Measurements from ENCODE around the gene TPM3.
"Not testable (repeated sequence)": the region's sequence is repeated elsewhere in the genome, so short reads cannot be mapped to it uniquely, and the experiment has no call there.

Gene TPM3

DNA sequence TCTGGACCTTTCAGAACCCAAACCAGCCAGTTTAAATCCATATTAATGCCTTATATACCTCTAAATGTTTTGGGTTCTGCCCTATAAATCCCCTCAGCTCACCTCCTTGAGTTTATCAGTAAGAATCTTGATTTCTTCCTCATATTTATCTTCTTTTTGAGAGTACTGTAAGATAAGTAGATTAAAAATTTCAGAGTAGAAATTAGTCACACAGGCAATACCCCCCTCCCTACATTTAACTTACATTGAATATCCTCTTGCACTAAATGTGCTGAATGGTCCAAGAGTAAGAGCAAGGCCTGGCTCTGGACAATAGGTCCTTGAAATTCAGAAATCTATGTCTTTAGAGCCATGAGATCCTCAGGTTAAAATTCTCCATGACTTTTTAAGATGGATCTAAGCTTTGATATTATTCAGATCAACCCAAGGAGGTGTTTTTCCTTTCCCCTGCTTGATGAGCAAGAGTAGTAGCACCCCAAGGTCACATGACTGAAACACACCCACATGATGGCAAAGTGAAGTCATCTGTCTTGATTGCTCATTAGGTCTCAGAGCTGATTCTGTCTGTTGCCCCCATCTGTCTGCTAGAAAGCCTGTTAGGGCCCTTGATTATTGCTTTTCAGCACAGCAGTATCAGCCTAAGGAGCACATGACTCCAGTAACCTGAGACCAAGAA lies 21.2 kb downstream of the TPM3 start:
- DNase-seq (ENCODE audit: low read depth in 3 of 3, low spot score in 1 of 3) = no peak

DNA sequence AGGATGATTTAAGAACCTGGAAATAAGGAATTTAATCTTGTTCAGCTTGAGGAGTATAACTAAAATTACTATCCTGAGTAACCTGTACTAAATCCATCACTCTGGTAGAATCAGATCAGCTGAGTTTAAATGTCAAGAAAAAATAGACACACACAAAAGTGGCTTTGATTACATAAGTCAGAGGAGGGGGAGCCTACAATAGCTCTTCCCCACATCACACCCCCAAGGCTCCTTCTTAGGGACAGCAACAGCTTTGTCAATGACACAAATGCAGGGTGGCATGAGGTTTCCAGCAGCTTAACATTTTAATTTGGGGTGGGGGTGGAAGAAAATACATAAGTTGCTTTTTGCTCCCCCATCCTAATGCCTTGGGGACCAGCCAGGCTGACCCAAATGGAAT lies 24.4 kb downstream of the TPM3 start:
- no peak for DNase-seq (ENCODE audit: low read depth in 3 of 3, low spot score in 1 of 3)

DNA sequence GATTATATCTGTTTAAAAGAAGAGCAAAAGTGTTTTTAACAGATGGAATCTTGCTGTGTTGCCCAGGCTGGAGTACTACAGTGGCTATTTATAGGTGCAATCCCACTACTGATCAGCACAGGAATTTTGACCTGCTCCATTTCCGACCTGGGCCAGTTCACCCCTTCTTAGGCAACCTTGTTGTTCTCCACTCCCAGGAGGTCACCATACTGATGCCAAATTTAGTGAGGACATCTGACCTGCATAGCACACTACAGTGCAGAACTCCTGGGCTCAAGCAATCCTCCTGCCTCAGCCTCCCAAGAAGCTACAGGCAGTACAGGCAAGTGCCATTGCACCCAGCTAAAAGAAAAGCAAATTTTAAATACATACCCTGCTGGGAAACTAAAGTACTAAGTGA lies 25.7 kb downstream of the TPM3 start:
- no peak for DNase-seq (ENCODE audit: low read depth in 3 of 3, low spot score in 1 of 3)

DNA sequence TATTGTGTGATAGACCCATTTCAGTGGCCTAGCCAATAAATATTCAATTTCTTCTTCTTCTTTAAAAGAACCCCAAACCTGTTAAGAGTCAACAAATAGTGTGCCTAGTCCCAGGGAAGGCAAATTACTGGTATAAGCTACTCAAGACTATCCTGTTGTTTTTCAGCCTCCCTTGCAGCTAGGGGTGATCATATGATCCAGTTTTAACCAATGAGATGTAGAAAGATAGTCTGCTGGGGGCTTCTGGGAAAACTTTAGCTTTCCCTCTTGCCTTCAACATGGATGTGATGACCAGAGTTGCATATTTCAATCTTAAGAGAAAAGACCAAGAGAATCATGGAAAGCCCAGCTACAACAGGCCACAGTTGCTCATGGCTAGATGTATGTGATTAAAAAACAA lies 32.3 kb downstream of the TPM3 start:
- DNase-seq (ENCODE audit: low read depth in 3 of 3, low spot score in 1 of 3) = no peak

DNA sequence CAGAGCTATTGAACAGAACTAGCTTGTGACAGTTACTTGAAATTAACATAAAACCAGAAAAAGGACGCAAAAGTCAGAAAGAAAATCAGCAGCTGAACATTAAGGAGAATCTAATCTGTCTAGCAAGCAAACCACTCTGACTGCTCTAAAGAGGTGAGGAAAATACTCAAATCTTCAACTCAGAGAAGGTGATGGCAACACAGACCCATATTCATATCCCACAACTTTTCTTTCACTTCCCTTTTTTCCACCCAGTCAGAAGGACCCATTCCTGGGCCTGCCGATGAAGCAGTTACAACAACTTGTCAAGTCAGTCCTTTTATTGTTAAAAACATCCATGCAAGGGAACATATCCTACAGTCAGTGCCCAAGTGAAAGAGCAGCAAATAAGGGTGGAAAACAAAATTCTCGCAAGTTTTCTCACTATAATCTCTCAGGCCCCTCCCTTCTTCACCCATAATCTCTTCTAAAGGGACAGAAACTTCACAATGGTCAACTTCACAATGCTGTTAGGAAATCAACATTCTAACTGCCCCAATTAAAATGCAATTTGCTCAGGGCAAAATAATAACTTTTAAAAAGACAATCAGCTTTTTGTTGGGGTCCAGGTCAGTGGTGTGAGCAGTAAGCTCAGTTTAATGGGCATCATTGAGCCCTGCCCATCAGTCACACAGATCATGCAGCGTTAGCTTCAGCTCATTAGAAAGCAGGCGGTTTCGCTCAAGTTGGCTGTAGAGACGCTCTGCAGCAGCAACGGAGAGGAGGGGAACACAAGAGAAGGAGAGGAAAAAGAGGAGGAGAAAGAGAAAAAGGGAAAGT lies 33.4 kb downstream of the TPM3 start:
- no peak for DNase-seq (ENCODE audit: low read depth in 3 of 3, low spot score in 1 of 3)

DNA sequence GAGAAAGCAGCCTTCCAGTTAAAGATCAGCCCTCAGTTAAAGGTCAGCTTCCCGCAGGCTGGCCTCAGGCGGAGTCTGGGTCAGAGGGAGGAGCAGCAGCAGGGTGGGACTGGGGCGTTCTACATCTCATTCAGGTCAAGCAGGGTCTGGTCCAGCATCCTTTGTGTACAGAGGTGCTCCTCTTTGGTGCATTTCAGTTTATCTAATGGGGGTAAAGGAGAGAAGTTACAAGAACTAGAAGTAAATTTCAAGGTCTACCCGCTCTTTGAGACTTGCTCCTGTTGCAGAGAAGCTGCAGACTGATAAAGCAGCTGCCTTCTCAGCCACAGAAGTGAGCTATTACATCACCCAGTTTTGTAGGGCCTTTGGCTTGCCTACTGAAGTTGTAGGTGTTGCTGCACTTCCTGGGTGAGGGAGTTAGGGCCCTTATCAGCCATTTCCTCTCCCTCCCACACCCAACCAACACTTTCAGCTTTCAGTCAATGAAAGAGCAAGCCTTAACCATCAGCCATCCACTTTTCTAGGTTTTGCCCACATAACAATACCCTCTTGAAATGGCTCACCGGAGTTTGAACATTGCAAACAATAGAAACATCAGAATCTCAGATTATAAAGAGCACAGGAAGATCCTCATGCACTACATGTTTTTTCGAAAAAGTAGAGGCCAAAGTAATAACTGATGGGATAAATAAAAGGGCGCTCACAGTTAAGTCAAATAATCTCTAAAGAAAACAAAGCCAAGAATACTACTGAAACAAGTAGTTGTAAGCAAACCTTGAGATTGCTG lies 34.2 kb downstream of the TPM3 start:
- DNase-seq (ENCODE audit: low read depth in 3 of 3, low spot score in 1 of 3) = peak; percentile 16 to 59 (median 45)

DNA sequence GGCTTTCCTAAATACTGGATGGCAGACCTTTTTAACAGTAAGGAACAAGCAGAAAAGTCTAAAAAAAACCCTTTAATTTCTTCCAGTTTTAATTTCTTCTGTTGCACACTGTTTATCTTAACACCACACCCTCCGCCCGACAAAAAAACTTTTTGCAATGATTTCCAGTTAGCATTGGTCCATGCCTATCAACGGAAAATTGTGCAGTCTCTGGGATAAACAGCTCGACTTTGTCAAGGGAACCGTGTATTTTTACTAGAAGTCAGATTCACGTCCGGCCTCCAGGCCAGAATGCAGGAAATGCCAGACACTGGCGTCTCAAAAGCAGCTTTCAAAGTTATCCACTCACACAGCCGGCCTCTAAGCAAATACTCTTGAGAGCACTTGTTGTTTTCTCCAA lies 36.6 kb downstream of the TPM3 start:
- DNase-seq (ENCODE audit: low read depth in 3 of 3, low spot score in 1 of 3) = no peak

DNA sequence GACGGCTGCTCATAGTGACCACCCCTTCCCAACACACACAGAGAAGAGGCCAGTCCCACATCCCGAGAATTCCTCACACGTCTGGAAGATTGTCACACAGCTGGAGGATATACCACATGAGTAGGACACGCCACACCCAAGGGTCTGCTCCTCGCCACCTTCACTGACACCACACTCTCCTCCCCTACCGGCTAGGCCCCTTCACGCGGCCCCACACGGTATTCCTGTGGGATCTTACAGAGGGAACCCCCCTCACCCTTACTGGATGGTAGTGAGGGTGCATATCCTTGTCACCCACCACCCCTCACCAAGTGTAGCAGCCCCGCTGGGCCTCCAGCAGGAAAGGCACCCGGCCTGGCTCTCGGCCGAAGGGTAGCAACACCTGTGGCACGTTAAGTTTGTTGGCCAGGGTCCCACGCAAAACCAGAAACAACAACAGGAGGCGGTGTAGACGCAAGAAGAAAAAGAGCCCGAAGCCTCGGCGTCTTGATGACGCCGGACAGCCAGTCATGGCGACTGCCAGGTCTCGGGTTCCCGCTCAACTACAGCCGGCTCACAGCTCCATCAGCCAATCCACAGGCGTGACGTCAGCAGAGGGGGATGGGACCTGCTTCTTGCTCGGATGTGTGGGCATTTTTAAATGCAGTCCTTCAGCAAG lies 37.2 kb downstream of the TPM3 start, which contains the start of gene NUP210L:
Gene NUP210L, minus strand, starts transcription at position 540 of the 658 bp plus-strand sequence.
- no peak for DNase-seq (ENCODE audit: low read depth in 3 of 3, low spot score in 1 of 3)

DNA sequence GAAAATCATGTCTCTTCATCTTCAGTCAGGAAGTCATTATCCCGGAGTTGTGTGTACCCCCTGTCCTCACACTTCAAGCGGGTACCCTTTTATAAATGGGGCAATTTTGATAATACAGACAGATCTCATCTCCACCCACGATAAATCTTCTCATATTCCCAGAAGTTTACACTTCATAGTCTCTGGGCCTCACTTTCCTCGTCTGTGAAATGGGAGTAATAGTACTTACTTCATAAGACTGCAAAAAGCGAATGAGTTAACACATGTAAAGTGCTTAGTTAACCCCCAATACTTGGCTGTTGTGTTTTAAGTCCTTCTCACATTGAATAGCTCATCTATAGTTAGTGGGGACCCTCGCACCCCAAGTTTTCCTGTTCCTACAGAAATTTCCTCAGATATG lies 37.8 kb downstream of the TPM3 start:
- no peak for DNase-seq (ENCODE audit: low read depth in 3 of 3, low spot score in 1 of 3)

DNA sequence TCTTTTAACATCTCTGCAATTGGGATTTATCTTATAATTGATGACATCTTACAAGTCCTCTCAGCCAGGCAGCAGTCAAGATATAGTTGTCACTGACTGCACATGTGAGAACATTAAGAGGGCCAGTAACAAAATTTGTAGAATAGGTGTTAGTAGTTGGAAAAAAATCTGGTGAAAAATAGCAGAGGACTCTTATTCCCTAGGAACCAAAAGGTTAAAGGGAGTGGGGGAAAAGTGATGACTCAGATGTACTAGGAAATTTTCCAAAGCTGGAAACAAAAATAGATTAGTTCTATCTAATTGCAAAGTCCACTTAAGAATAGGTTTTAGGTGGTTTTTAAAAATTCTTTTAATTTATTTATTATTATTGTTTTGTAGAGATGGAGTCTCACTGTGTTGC lies 40.6 kb downstream of the TPM3 start:
- no peak for DNase-seq (ENCODE audit: low read depth in 3 of 3, low spot score in 1 of 3)

DNA sequence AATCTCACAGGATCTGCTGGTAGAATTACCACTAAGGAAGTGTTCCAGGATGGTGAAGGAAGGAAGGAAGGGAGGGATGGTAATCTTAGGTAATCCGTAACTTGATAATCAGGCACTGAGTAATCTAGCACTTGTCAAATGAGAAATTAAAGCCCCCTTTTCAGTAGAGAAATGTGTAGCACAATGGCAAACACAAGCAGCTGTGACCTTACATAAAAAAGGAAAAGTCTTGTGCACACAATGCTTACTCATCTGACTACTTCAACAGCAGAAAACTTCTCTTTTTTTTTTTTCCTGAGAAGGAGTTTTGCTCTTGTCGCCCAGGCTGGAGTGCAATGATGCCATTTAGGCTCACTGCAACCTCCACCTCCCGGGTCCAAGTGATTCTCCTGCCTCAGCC lies 43.1 kb downstream of the TPM3 start:
- DNase-seq (ENCODE audit: low read depth in 3 of 3, low spot score in 1 of 3) = no peak

DNA sequence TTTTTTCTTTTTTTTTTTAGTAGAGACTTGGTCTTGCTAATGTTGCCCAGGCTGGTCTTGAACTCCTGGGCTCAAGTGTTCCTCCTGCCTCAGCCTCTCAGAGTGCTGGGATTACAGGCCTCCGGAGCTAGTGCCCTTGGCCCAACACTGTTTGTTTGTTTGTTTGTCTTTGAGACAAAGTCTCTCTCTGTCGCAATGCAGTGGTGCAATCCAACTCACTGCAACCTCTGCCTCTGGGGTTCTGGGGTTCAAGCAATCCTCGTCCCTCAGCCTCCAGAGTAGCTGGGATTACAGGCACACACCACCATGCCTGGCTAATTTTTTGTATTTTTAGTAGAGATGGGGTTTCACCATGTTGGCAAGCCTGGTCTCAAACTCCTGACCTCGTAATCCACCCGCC lies 44.4 kb downstream of the TPM3 start:
- DNase-seq (ENCODE audit: low read depth in 3 of 3, low spot score in 1 of 3) = not testable (repeated sequence)

DNA sequence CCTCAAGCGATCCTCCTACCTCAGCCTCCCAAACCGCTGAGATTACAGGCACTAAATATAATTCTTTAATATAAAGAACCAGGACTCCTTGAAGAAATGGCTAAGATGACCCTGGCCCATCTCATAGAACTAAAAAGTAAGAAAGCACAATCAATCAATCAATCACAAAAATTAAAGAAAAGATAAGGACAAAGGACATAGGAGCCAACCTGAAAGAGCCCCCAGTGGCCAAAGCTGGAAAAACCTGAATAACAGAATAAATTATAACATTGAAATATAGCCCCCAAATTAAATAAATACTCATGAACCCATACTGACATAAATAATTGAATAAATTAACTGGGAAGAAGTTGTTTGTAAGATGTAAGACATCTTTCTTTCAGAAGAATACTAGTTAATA lies 45.9 kb downstream of the TPM3 start:
- DNase-seq (ENCODE audit: low read depth in 3 of 3, low spot score in 1 of 3) = no peak

DNA sequence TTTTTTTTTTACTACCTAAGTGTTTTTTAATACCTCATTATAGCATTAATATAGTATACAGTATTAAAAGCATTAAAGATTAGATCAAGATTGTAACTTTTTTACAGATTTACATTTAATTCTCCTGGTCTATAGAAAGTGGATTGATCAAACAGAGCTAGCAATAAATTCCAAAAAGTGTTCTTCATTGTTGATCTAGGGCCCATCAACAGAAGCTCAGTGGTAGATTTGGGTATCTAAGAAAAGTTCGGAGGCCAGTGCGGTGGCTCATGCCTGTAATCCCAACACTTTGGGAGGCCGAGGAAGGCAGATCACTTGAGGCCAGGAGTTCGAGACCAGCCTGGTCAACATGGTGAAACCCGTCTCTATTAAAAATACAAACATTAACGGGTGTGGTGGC lies 49.5 kb downstream of the TPM3 start:
- DNase-seq (ENCODE audit: low read depth in 3 of 3, low spot score in 1 of 3) = no peak

DNA sequence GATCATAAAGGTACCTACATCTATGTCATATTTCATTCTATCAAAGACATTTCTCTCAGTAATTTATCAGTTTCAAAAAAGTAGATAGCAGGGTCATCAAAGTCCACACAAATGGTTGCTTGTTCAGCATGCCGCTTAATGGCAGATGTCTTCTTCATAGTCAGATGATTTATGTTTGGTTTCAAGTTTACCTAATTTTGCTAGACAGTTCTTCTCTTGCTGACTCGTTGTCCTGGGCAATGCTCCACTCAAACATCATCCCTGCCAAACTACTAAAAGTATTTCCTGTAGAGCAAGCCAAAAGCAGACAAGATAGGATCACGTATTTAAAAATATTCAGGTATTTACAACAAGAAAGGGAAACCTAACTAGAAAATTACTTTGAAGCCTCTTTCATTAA lies 50.7 kb downstream of the TPM3 start:
- no peak for DNase-seq (ENCODE audit: low read depth in 3 of 3, low spot score in 1 of 3)

DNA sequence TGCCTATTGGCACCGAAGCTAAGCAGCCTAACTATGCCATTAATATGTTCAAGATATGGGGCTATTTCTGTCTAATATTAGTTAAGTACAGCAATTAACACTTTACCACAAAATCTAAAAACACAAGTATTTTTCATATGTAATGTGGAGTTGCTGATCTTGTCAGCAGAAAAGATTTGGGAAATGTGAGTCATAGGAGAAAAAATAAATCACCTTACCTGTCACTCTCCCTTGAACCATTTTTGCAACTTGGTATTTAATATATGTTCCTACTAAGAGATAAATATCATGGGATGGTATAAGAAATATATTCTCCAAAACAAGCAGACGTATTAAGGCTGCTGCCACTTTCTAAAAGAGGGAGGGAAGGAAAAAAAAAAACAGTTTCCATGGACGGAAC lies 54.0 kb downstream of the TPM3 start:
- DNase-seq (ENCODE audit: low read depth in 3 of 3, low spot score in 1 of 3) = no peak

DNA sequence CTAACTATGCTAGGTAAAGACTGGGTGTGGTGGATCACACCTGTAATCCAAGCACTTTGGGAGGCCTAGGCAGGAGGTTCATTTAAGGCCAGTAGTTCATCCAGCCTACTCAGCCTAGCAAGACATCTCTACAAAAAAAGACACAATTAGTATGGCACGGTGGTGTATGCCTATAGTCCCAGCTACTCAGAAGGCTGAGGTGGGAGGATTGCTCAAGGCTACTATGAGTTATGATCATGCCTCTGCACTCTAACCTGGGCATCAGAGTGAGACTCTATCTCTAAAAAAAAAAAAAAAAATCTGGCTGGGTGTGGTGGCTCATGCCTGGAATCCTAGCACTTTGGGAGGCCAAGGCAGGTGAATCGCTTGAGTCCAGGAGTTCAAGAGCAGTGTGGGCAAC lies 58.6 kb downstream of the TPM3 start:
- DNase-seq (ENCODE audit: low read depth in 3 of 3, low spot score in 1 of 3) = no peak

DNA sequence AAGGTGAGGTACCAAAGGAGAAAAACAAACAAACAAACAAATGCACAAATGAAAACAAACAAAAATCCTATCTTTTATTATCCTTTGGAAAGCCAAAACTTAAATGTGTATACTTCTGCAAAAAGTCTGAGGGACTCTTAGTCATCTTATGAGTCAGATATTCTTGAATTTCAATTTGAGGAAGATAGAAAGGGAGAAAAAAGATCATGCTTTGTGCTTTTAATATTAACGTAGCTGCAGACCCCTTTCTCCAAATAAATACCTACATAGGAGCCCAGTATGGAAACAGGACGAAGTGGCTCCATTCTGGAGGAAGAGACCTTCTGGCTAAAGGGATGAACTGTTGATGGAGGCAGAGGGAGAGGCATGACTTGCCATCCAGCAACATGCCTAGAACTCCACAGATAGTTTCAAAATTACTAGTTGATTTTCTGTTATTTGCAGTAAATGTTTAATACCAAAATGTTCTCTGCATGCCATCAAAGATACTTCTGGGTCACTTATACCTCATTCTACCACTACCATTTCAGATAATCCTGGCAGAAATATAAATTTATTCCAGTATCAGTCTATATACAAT lies 62.4 kb downstream of the TPM3 start:
- no peak for DNase-seq (ENCODE audit: low read depth in 3 of 3, low spot score in 1 of 3)

DNA sequence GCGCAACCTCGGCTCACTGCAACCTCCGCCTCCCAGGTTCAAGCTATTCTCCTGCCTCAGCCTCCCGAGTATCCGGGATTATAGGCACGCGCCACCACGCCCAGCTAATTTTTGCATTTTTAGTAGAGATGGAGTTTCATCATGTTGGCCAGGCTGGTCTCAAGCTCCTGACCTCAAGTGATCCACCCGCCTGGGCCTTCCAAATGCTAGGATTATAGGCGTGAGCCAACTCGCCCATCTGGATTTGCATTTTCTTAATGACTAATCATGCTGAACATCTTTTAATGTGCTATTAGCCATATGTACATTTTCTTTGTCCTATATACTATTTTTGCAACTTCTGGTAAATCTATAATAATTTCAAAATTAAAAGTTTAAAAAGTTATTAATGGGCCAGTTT lies 68.7 kb downstream of the TPM3 start:
- not testable (repeated sequence) for DNase-seq (ENCODE audit: low read depth in 3 of 3, low spot score in 1 of 3)

DNA sequence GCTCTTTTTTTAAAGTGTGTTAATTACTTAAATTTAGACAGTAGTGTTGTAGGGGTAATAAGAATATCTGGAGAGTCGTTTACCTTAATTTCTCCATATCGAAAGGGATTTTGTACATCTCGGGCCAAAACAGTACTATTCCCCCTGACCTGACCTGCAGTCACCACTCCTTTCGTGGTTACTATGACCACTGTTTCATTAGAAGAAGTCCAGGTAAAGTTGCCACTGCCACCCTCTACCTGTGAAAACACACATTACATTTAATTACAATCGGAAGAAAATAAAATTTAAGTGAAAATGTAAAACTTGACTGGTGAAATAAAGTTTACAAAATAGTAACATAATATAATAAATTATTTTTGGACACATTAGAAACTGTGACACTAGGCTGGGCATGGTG lies 74.3 kb downstream of the TPM3 start:
- DNase-seq (ENCODE audit: low read depth in 3 of 3, low spot score in 1 of 3) = no peak

DNA sequence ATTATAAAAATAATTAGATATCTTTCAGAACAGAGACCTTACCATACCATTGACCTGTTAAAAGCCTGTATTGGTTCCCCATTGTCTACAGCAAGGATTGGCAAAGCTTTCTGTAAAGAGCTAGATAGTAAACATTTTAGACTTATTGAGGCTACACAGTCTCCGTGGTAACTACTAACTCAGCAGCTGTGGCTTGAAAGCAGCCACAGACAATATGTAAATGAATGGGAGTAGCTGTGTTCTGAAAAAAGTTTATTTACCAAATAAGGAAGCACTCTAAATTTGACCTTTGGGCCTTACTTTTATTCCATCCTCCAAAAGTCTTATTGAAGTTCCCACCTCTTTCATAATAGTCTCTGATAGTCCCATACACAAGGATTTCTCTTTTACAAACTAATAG lies 76.7 kb downstream of the TPM3 start:
- DNase-seq (ENCODE audit: low read depth in 3 of 3, low spot score in 1 of 3) = no peak
